SW480 (cell line): ENCODE measurements around the gene GDPD5.

Experiments used
- DNase-seq: peaks from one replicate; pipeline ENCODE4 v3.0.0-alpha.2; 2016; ENCODE audit warnings: low spot score

The GDPD5 gene

GRCh38 chr11:75534259-75535069 is 8.7 kb upstream of the GDPD5 start:
- peak; percentile 82 for DNase-seq

- no peak for DNase-seq
Measured at GRCh38 chr11:75533896-75534258, 8.1 kb upstream of the GDPD5 start.

- peak; percentile 74 for DNase-seq
Measured at GRCh38 chr11:75532200-75533048, 6.7 kb upstream of the GDPD5 start.

GRCh38 chr11:75531325-75531724 is 5.6 kb upstream of the GDPD5 start:
- no peak for DNase-seq

GRCh38 chr11:75530577-75530976 is 4.8 kb upstream of the GDPD5 start:
- no peak for DNase-seq

- no peak for DNase-seq
Measured at GRCh38 chr11:75527938-75528735, 2.4 kb upstream of the GDPD5 start.

- DNase-seq, result no peak
Measured at GRCh38 chr11:75527130-75527529, 1.4 kb upstream of the GDPD5 start.

GRCh38 chr11:75526192-75526541 is 426 bp upstream of the GDPD5 start:
- no peak for DNase-seq

GRCh38 chr11:75524665-75525432 is 892 bp downstream of the GDPD5 start:
- peak; percentile 50 for DNase-seq

- DNase-seq, result no peak
Measured at GRCh38 chr11:75523811-75524664, 1.7 kb downstream of the GDPD5 start.

GRCh38 chr11:75523189-75523588 is 2.6 kb downstream of the GDPD5 start:
- DNase-seq, result no peak

GRCh38 chr11:75522286-75523044 is 3.3 kb downstream of the GDPD5 start:
- DNase-seq, result no peak

- no peak for DNase-seq
Measured at GRCh38 chr11:75520688-75521087, 5.1 kb downstream of the GDPD5 start.

- no peak for DNase-seq
Measured at GRCh38 chr11:75518771-75519653, 6.7 kb downstream of the GDPD5 start.

- DNase-seq, result no peak
Measured at GRCh38 chr11:75518204-75518549, 7.6 kb downstream of the GDPD5 start.

- DNase-seq, result no peak
Measured at GRCh38 chr11:75516886-75517285, 8.9 kb downstream of the GDPD5 start.

GRCh38 chr11:75516140-75516539 is 9.6 kb downstream of the GDPD5 start:
- DNase-seq, result no peak

GRCh38 chr11:75514596-75514995 is 11.1 kb downstream of the GDPD5 start:
- no peak for DNase-seq

- DNase-seq, result no peak
Measured at GRCh38 chr11:75513250-75513649, 12.5 kb downstream of the GDPD5 start.
